SK-N-MC (cell line): ENCODE measurements around the gene TOP3B.

Experiments
- EZH2 ChIP-seq: fragments of 200-600 bp; sonication (generic); IDR thresholded peaks from one replicate; pipeline ENCODE4 v1.6.1; 2017; ENCODE audit warnings: antibody characterized with exemption
- FOXP2 ChIP-seq: optimal IDR thresholded peaks from 2 replicates; pipeline ENCODE3; 2011; ENCODE audit warnings: mild to moderate bottlenecking, moderate library complexity; ENCODE audit not compliant: insufficient read depth; ENCODE audit errors: extremely low read length, control extremely low read depth
- POLR2AphosphoS5 ChIP-seq: IDR thresholded peaks from 2 replicates; pipeline ENCODE4 v1.6.1; 2012; ENCODE audit warnings: mild to moderate bottlenecking, low read depth, low read length, borderline replicate concordance

DNA sequence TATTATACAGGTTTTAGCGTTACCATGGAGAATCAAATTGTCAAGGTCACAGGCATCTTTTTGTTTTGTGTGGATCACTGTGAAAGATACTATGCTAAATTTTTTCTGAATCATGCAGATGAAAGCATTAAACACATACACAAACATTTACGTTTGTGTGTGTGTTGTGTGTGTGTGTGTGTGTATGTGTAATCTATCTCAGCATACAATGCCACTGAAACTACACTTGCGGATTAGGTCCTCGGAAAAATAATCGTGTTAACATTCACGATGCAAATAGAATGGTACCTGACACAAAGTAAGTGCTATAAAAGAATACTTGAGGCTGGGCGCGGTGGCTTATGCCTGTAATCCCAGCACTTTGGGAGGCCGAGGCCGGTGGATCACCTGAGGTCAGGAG lies 41.9 kb upstream of the TOP3B start:
- no peak for TF ChIP-seq POLR2AphosphoS5
- TF ChIP-seq EZH2: no peak
- TF ChIP-seq FOXP2: no peak
